ENCODE data around the gene CARD8. TPM values are rescaled to one million over a fixed set of nuclear protein-coding genes. Genes with fewer than 3 reads are reported as not detected.
"Not testable (repeated sequence)": the region's sequence is repeated elsewhere in the genome, so short reads cannot be mapped to it uniquely, and the experiment has no call there.

The CARD8 gene
- total RNA-seq, 1 experiment from 2014 or later, result 25.6 TPM

- H3K27me3 ChIP-seq (ENCODE audit: insufficient read depth, low read depth); H2AFZ ChIP-seq; H3K9me3 ChIP-seq (ENCODE audit: insufficient read depth, low read depth); H3K36me3 ChIP-seq (ENCODE audit: low read depth); DNase-seq; H3F3A ChIP-seq (ENCODE audit: insufficient read depth, low read depth); H3K79me2 ChIP-seq (ENCODE audit: low read depth); H3K27ac ChIP-seq; H3K9me2 ChIP-seq (ENCODE audit: insufficient read depth); BruUV-seq (replicated peaks); H4K20me1 ChIP-seq (ENCODE audit: insufficient read depth): not testable (repeated sequence)
- POLR2A ChIA-PET (ENCODE audit: unreplicated experiment), result interaction anchor here (0.6 kb wide), 1 partner anchor 41 kb away, joined by 3 read pairs; no protein-coding TSS in a partner anchor
- CTCF ChIA-PET, result interaction anchor here (0.6 to 1.9 kb wide), 3 partner anchors 30 to 56 kb away, joined by 3 to 4 read pairs (median 3); no protein-coding TSS in a partner anchor
- Histone ChIP-seq H3K4me3 (peak overlapping the region; percentile 82; the same call in 1 of the 2 replicates), H3K4me2 (peak overlapping the region; percentile 93), H3K4me1 (replicated peaks; ENCODE audit: insufficient read depth) (peaks cover 12% of the 10 kb centered on the region)
- intact Hi-C loops (cut with micrococcal nuclease; ENCODE audit: unreplicated experiment), result loop anchor here (1.0 to 5.0 kb wide), 2 partner anchors 108 to 153 kb away; no protein-coding TSS in a partner anchor
These were observed 4.6 kb upstream of the CARD8 start for GRCh38 chr19:48260359-48260714.

GRCh38 chr19:48258992-48259391 is 3.3 kb upstream of the CARD8 start:
- BruUV-seq (replicated peaks); H3K4me3 ChIP-seq; intact Hi-C loops (cut with micrococcal nuclease; ENCODE audit: unreplicated experiment); H3K9me3 ChIP-seq (ENCODE audit: insufficient read depth, low read depth); H3K36me3 ChIP-seq (ENCODE audit: low read depth); H3F3A ChIP-seq (ENCODE audit: insufficient read depth, low read depth); H3K9me2 ChIP-seq (ENCODE audit: insufficient read depth); DNase-seq; CTCF ChIA-PET; POLR2A ChIA-PET (ENCODE audit: unreplicated experiment); H2AFZ ChIP-seq; H3K27ac ChIP-seq; H4K20me1 ChIP-seq (ENCODE audit: insufficient read depth); H3K4me2 ChIP-seq; H3K27me3 ChIP-seq (ENCODE audit: insufficient read depth, low read depth): not testable (repeated sequence)
- H3K4me1 ChIP-seq (replicated peaks; ENCODE audit: insufficient read depth), result peaks cover 22% of the 10 kb centered on the region
- H3K79me2 ChIP-seq (ENCODE audit: low read depth), result peaks cover 12% of the 10 kb centered on the region

- Histone ChIP-seq H3K9me3 (ENCODE audit: insufficient read depth, low read depth) (no peaks in the 10 kb centered on the region), H3K4me1 (replicated peaks; ENCODE audit: insufficient read depth) (peaks cover 25% of the 10 kb centered on the region), H3K36me3 (ENCODE audit: low read depth) (0 out of 2 replicates have a peak, but pooled peaks cover 5% of the 10 kb centered on the region), H3K27me3 (ENCODE audit: insufficient read depth, low read depth) (no peaks in the 10 kb centered on the region), H3K27ac (no peak overlapping the region), H4K20me1 (ENCODE audit: insufficient read depth) (no peaks in the 10 kb centered on the region), H2AFZ (no peak overlapping the region), H3K4me3 (no peak overlapping the region), H3K4me2 (no peak overlapping the region), H3K9me2 (ENCODE audit: insufficient read depth) (no peaks in the 10 kb centered on the region; the same call in 1 of the 2 replicates), H3K79me2 (ENCODE audit: low read depth) (peaks cover 18% of the 10 kb centered on the region), H3F3A (ENCODE audit: insufficient read depth, low read depth) (peaks cover 4% of the 10 kb centered on the region)
- BruUV-seq (replicated peaks), result no TSS peak
- intact Hi-C loops (cut with micrococcal nuclease; ENCODE audit: unreplicated experiment), result no loop called here
- CTCF ChIA-PET, result interaction anchor here (0.6 kb wide), 1 partner anchor 255 kb away, joined by 12 read pairs; no protein-coding TSS in a partner anchor
- TF ChIP-seq EZH2 (IDR thresholded peaks at IDR 0.05; ENCODE audit: low read depth) (no peak), CTCF (conservative IDR thresholded peaks at IDR 0.05) (no peak)
- DNase-seq, result no peak
- POLR2A ChIA-PET (ENCODE audit: unreplicated experiment), result no interaction called here
These were observed 2.6 kb upstream of the CARD8 start for GRCh38 chr19:48258350-48258749.

- H3F3A ChIP-seq (ENCODE audit: insufficient read depth, low read depth), result peaks cover 3% of the 10 kb centered on the region
- 0 out of 2 replicates have a peak, but pooled peaks cover 5% of the 10 kb centered on the region for H3K36me3 ChIP-seq (ENCODE audit: low read depth)
- H3K27ac ChIP-seq, result no peak overlapping the region
- H3K9me2 ChIP-seq (ENCODE audit: insufficient read depth), result no peaks in the 10 kb centered on the region; the same call in 1 of the 2 replicates
- peak overlapping the region; percentile 85; the same call in 1 of the 2 replicates for H2AFZ ChIP-seq
- no peaks in the 10 kb centered on the region for H3K27me3 ChIP-seq (ENCODE audit: insufficient read depth, low read depth)
- H3K9me3 ChIP-seq (ENCODE audit: insufficient read depth, low read depth), result no peaks in the 10 kb centered on the region
- intact Hi-C loops (cut with micrococcal nuclease; ENCODE audit: unreplicated experiment), result no loop called here
- no peaks in the 10 kb centered on the region for H4K20me1 ChIP-seq (ENCODE audit: insufficient read depth)
- no peak for TF ChIP-seq EZH2 (IDR thresholded peaks at IDR 0.05; ENCODE audit: low read depth)
- TF ChIP-seq CTCF (conservative IDR thresholded peaks at IDR 0.05), result no peak
- ChIA-PET POLR2A (ENCODE audit: unreplicated experiment) (no interaction called here), CTCF (no interaction called here)
- H3K4me2 ChIP-seq, result peak overlapping the region; percentile 78
- no peak for DNase-seq
- peaks cover 40% of the 10 kb centered on the region for H3K4me1 ChIP-seq (replicated peaks; ENCODE audit: insufficient read depth)
- no TSS peak for BruUV-seq (replicated peaks)
- peak overlapping the region; percentile 65 for H3K4me3 ChIP-seq
- H3K79me2 ChIP-seq (ENCODE audit: low read depth), result peaks cover 23% of the 10 kb centered on the region
These were observed 1.2 kb downstream of the CARD8 start for GRCh38 chr19:48254529-48254970.

Measured in PC-9 (cell line).